PFSK-1 (cell line): ENCODE measurements around the gene CES1.

Source experiments
- FOXP2 ChIP-seq: optimal IDR thresholded peaks from 2 replicates; pipeline ENCODE3; 2011; ENCODE audit warnings: borderline replicate concordance, control low read depth, inconsistent platforms; ENCODE audit not compliant: insufficient read depth; ENCODE audit errors: extremely low read length, extremely low read depth
- POLR2AphosphoS5 ChIP-seq: IDR thresholded peaks from 2 replicates; pipeline ENCODE4 v1.6.1; 2012; ENCODE audit warnings: low read depth, mild to moderate bottlenecking, control low read depth, low read length, moderate library complexity
- SIN3A ChIP-seq: IDR thresholded peaks from 2 replicates; pipeline ENCODE4 v1.6.1; 2012; ENCODE audit warnings: mild to moderate bottlenecking, low read length, moderate library complexity, borderline replicate concordance; ENCODE audit not compliant: insufficient read depth
- TAF1 ChIP-seq: IDR thresholded peaks from 2 replicates; pipeline ENCODE4 v1.6.1; 2012; ENCODE audit warnings: low read length, control low read depth, borderline replicate concordance; ENCODE audit not compliant: insufficient read depth
- TF ChIP-seq, protein P1 (sequence below), 2 experiments: IDR thresholded peaks; 2 replicates each; pipeline versions ENCODE4 v1.6.1 to v1.8.0; 2011 to 2012; ENCODE audit warnings: low read depth in 2 of 2, low read length in 2 of 2, control low read depth in 1 of 2, inconsistent platforms in 1 of 2, mild to moderate bottlenecking in 1 of 2, moderate library complexity in 1 of 2; ENCODE audit not compliant: insufficient read depth in 1 of 2

The CES1 gene

DNA sequence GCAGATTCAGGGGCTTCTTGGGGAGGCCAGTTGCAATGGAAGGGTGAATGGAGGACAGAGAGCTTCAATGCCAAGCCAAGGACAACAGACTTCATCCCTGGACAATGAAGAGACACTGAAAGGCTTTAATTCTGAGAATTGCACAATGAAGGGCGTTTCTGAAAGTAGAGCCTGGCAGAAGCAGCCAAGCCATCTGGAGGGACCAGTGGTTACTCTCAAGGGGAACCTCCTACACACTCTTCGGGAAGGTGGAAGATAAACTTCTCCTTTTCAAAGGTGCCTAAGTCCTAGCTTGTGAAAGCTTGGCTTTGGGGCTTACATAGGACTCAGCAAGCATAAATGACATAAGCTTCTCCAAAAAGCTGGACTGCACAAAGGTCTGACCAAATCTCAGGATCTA, 6.2 kb upstream of the CES1 start:
- no peak for TF ChIP-seq POLR2AphosphoS5
- no peak for TF ChIP-seq FOXP2
- no peak for TF ChIP-seq SIN3A
- TF ChIP-seq, protein P1, sequence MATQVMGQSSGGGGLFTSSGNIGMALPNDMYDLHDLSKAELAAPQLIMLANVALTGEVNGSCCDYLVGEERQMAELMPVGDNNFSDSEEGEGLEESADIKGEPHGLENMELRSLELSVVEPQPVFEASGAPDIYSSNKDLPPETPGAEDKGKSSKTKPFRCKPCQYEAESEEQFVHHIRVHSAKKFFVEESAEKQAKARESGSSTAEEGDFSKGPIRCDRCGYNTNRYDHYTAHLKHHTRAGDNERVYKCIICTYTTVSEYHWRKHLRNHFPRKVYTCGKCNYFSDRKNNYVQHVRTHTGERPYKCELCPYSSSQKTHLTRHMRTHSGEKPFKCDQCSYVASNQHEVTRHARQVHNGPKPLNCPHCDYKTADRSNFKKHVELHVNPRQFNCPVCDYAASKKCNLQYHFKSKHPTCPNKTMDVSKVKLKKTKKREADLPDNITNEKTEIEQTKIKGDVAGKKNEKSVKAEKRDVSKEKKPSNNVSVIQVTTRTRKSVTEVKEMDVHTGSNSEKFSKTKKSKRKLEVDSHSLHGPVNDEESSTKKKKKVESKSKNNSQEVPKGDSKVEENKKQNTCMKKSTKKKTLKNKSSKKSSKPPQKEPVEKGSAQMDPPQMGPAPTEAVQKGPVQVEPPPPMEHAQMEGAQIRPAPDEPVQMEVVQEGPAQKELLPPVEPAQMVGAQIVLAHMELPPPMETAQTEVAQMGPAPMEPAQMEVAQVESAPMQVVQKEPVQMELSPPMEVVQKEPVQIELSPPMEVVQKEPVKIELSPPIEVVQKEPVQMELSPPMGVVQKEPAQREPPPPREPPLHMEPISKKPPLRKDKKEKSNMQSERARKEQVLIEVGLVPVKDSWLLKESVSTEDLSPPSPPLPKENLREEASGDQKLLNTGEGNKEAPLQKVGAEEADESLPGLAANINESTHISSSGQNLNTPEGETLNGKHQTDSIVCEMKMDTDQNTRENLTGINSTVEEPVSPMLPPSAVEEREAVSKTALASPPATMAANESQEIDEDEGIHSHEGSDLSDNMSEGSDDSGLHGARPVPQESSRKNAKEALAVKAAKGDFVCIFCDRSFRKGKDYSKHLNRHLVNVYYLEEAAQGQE (IDR thresholded peaks at IDR 0.05; ENCODE audit: insufficient read depth in 1 of 2, low read depth in 2 of 2, low read length in 2 of 2), result no peak
- TF ChIP-seq TAF1, result no peak

DNA sequence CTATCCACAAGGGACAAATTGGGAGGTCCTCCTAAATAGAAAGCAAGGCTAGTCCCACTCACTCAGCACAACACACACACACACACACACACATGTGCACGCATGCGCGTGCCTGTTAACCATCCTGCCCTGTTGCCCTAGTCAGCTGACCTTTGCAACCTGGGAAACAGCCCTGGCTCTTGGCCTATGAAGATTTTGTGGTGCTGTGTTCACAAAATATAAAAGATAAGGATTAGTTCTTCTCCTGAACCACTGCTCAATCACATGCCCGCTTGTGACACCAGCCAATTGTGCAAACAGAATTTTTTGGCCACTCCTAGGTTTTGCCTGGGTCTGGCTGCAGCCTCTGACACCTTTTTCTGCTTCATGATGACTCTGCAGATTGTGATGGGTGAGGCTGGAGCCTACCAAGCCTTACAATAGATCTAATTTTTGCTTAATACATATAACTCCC, 3.3 kb upstream of the CES1 start:
- TF ChIP-seq SIN3A (no peak), FOXP2 (no peak), POLR2AphosphoS5 (no peak), TAF1 (no peak)
- TF ChIP-seq, protein P1 (IDR thresholded peaks at IDR 0.05; ENCODE audit: insufficient read depth in 1 of 2, low read depth in 2 of 2, low read length in 2 of 2), result no peak

DNA sequence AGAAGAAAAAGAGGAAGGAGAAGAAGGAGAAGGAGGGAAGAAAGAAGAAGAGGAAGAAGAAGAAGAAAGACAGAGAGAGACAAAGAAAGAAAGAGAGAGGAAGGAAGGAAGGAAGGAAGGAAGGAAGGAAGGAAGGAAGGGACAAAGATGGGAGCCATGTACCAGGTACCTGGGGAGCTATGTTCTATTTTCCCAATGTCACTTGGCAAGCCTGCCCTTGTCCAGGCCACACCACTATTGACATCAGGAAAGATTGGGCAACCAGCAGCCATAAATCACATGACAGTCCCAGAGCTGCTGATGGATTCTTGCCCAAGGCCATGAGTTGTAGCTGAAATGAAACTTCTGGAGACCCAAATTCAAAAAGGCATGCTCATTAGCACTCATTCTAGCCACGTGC, 2.7 kb upstream of the CES1 start:
- TF ChIP-seq, protein P1 (IDR thresholded peaks at IDR 0.05; ENCODE audit: insufficient read depth in 1 of 2, low read depth in 2 of 2, low read length in 2 of 2), result no peak
- TF ChIP-seq TAF1 (no peak), POLR2AphosphoS5 (no peak), SIN3A (no peak), FOXP2 (no peak)

DNA sequence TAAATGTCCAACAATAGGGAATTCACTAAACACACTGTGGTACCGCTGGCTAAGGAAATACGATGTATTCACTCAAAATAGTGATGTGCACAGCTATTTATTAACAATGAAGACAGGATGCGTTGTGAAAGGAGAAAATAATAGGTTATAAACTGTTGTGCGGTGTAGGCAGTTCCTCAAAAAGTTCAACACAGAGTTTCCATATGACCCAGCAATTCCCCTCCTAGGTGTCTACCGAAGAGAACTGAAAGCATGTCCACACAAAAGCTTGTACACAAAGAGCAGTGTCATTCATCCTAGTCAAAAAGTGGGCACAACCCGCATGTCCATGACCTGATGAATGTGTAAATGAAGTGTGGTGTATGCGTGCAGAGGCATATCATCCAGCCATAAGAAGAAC, 1.2 kb upstream of the CES1 start:
- TF ChIP-seq SIN3A, result no peak
- TF ChIP-seq TAF1, result no peak
- no peak for TF ChIP-seq POLR2AphosphoS5
- TF ChIP-seq, protein P1 (IDR thresholded peaks at IDR 0.05; ENCODE audit: insufficient read depth in 1 of 2, low read depth in 2 of 2, low read length in 2 of 2), result no peak
- TF ChIP-seq FOXP2, result no peak

DNA sequence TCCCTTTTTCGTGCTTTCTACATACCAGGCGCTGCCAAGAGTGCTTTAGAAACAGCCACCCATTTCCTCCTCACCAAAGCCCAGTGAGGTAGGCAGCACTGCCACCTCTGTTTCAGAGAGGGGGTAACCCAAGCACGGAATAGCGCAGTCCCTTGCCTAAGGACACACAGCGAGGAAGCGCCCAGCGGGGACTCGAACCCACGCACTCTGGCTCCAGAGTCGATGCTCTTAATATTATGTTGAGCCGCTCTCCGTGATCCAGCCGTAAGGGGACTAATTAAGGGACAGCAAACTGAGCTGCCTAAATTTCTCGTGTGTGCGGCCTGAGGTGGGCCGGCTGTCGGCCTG, 497 bp downstream of the CES1 start:
- TF ChIP-seq SIN3A (no peak), TAF1 (no peak), POLR2AphosphoS5 (no peak), FOXP2 (no peak)
- TF ChIP-seq, protein P1 (IDR thresholded peaks at IDR 0.05; ENCODE audit: insufficient read depth in 1 of 2, low read depth in 2 of 2, low read length in 2 of 2), result no peak
